HG03354 (cell line): ENCODE data around the gene ZFHX3.
"Not testable (repeated sequence)": the region's sequence is repeated elsewhere in the genome, so short reads cannot be mapped to it uniquely, and the experiment has no call there.

ENCODE experiments used
- ATAC-seq: cut with Tn5 transposase; IDR thresholded peaks from one replicate; pipeline ENCODE4 v1.9.1; 2021; ENCODE audit warnings: mild to moderate bottlenecking; ENCODE audit not compliant: unreplicated experiment, poor library complexity, severe bottlenecking

Gene ZFHX3

GRCh38 chr16:73047536-73048291 lies at the start of gene ZFHX3:
Gene ZFHX3, minus strand, starts transcription at chr16:73048128. Its CDS starts 87,983 bp downstream, at chr16:72960145.
- peak; percentile 83 for ATAC-seq

DNA sequence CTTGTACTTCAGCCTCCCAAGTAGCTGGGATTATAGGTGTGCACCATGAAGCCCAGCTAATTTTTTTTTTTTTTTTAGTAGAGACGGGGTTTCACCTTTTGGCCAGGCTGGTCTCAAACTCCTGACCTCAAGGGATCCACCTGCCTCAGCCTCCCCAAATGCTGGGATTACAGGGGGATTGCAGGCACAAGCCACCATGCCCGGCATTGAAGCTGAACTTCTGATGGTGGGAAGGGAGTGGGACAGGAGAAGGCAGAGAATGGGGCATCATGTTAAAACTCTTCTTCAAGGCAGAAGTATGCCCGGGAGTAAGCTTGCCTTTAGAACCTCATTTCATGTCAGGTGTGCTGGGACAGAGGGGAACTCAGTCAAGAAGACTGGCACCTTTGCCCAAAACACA lies 48.6 kb upstream of the ZFHX3 start:
- no peak for ATAC-seq

GRCh38 chr16:73095885-73096421 lies 48.0 kb upstream of the ZFHX3 start:
- ATAC-seq, result no peak

DNA sequence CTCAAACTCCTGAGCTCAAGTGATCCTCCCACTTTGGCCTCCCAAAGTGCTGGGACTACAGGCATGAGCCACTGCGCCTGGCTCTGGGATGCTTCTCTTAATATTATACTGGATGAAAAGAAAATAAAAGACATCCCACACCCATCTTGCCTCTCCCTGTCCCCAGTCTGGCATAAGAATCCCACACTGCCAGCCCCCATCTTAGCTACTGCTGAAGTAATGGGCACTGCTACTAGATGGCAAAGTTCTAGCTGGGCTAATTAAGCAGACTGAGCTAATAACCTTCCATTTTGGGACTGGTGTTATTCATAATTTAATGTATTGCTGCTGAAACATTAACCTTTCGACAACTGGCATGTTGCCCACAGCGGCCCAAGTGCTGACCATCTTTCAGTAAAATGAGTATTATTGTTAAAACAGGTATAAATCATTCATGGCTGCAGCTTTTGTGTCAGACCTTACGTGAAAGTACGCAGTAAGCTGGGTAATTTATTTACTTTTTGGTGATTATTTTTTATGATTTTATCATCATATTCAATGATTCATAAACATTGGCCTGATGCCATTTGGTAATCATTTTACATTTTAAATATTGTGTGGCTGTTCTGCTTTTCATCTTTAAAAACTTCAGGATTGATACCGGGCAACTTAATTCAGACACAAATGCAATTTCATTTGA lies 47.4 kb upstream of the ZFHX3 start:
- ATAC-seq, result no peak

DNA sequence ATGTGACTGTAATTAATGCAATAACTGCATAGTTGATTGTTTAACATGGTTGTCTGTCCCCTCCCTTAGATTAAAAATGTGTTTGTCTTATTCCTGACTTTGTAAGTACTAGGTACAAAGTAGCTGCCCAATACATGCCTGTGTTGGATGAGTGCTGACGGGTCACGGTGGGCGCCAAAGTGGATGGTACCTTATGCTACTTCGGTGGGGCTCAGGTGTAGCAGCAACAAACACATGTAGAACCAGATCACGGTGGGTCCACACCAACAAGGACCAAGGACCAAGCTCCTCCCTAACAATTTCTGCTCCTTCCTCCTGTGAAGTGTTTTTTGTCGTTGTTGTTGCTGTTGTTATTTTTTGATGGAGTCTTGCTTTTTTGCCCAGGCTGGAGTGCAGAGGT lies 46.4 kb upstream of the ZFHX3 start:
- ATAC-seq, result no peak

DNA sequence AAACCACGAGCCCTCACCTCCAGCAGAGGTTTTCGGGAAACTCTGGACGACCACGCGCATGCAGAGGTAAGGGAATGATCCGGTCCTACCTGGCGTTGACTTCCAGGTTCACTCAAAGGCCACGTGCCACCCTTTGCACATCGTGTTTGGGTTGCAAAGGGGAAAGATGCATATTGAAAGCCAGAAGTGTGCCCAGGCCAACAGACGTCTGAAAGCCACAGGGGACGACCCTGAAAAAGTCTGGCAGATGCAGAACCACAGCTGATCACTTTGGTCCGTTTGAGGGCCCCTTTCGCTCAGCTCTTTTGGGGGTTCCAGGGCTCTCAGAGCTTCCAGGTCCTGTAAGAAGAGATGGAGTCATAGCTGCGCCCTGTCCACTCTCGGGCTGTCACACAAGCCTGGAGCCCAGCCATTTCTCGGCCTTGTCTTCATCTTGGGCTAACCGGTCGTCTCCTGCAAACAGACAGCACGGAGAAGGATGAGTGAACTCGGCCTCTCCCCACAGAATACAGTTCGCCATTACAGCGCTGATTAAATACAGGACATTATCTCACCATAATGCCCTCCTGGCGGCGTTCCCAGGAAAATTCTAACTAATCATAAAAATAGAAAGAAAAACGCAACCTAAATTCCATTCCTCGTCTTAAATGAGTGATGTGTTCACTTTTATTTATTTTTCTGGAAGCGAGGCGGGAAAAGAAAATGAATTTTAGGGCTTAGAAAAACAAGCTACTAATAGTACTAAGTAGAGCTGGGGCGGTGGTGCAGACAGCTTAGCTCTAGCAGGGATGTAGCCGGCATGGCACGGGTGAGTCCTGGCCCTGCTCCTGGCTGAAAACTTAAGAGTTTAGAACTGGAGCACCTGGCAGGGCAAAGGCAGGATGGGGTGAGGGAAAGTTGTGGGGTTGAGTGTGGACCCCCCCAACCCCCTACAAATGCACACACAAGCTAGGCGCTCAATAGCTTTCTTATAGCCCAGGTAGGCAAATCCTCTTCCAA lies 45.5 kb upstream of the ZFHX3 start:
- ATAC-seq, result no peak

DNA sequence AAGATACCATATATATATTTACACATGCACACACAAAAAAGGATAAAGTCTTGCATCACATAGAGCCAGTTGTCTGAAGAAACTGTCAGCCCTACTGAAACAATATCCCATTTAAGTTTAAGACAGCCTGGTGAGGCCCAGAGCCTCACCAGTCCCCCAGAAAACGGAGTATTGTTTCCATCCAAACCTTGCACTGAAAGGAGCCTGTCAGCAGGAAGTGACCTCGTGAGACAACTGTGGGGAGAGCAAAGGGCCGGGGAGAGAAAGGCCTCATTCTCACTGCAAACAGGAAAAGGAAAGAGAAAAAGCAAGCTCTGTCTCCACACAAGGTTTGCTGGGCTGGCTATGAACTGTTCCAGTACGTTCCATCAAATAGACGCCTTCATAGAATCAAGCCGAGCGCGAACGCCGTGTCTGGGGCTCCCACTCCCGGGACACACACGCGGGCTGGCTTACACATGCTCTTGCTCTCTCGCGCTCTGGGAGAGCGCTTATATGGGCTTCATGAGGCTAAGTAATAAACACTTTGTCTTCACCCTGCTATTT lies 44.4 kb upstream of the ZFHX3 start:
- ATAC-seq, result no peak

GRCh38 chr16:73091174-73091573 lies 43.2 kb upstream of the ZFHX3 start:
- ATAC-seq, result no peak

DNA sequence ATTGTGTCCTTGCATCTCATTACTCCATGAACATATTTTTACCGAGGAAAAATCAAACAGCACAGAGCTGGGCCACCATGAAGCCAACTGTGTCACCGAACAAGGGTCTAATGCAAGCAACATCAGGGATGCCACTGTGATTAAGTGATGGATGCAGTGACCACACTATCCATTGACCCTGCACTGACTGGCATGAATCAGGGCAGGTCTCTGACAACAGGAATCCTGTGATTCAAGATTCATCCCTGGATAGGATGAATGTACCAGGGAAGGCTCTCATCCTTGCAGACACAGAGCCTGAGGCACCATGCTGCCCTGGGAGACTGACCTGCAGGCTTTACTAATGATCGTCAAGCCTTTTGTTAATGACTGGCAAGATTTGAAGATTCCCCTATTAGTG lies 41.5 kb upstream of the ZFHX3 start:
- ATAC-seq, result no peak

GRCh38 chr16:73086108-73086507 lies 38.2 kb upstream of the ZFHX3 start:
- ATAC-seq, result no peak

GRCh38 chr16:73083271-73083670 lies 35.3 kb upstream of the ZFHX3 start:
- no peak for ATAC-seq

GRCh38 chr16:73082634-73083051 lies 34.7 kb upstream of the ZFHX3 start:
- not testable (repeated sequence) for ATAC-seq

- no peak for ATAC-seq
Measured at GRCh38 chr16:73080931-73081330, 33.0 kb upstream of the ZFHX3 start.

DNA sequence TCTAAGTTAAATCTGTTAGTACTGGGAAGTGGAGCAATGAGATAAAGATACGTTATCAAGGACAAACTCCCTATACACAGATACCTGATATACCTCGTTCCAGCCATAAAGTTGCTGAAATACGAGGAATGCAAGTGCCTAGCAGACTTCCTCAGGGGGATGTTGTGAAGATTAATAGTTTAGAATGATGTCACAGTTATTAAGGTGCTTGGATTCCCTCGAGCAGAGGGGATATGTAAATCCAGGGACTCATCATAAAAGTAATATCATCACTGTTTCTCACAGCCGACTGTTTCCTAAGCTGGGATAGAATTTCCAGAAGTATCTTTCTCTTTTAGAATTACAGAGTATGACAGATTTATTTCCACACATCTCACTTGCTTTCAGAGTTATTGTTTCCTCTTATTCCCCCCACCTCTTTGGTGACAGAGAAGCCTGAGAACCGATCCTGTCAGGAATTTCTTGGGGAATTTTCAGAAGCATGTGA lies 28.4 kb upstream of the ZFHX3 start:
- no peak for ATAC-seq

DNA sequence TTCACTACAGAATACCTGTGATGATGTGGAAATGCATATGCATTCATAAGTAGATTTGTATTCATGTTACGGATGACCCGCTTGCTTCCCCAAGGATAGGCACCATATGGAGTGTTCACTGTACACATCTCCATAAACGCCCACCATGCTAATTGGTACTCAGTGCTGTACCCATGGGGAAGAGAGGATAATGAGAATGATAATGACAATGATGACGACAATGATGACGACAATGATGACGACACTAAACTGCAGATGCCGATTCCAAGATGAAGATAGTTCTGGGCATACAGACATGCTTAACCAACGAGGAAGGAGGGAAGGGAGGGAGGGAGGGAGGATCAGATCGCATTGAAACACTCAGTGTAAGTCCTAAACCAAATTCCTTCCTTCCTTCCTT lies 26.5 kb upstream of the ZFHX3 start:
- no peak for ATAC-seq

- ATAC-seq, result not testable (repeated sequence)
Measured at GRCh38 chr16:73072051-73072450, 24.1 kb upstream of the ZFHX3 start.

DNA sequence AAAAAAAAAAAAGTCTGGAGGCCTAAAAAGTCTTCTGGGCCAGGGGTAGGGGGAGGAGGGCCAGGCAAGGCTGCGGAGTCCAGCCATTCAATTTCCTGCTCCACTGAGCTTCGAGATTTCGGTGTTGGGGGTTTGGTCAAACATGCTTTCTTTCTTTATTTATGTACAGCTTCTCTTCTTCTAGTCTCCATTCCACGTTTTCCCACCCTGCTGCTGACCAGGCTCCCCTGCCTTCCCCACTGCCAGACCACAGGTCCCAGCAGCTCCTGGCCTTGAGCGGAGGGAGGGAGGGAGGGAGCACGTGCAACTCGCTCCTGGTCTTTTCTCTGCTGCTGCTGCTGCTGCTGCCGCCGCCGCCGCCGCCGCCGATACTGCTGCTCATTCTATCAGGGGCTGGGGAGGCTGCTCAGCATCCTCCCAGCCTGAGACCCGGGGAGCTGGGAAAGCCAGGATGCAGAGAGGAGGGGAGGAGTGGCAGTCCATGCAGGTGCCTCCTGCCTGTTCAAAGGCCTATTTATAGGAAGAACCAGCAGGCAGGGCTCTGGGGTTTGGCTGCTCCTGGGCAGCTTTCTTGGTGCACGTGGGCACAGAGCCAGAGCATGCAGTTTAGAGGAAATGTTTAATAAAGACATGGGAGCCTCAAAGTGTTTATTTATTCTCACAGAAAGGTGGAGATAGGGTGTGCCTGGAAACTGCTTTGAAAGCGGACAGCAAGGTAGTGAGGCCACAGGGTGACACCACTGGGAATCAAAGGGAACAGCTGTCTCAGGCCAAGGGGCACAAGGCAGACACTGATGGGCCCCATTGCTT lies 23.4 kb upstream of the ZFHX3 start:
- ATAC-seq, result no peak

GRCh38 chr16:73069581-73070262 lies 21.8 kb upstream of the ZFHX3 start:
- no peak for ATAC-seq
